ENCODE data around the gene LONP2. TPM values are rescaled to one million over a fixed set of nuclear protein-coding genes. Genes with fewer than 3 reads are reported as not detected.

LONP2 gene
- total RNA-seq, 1 donor from 2014 or later: 50.7 TPM

DNA sequence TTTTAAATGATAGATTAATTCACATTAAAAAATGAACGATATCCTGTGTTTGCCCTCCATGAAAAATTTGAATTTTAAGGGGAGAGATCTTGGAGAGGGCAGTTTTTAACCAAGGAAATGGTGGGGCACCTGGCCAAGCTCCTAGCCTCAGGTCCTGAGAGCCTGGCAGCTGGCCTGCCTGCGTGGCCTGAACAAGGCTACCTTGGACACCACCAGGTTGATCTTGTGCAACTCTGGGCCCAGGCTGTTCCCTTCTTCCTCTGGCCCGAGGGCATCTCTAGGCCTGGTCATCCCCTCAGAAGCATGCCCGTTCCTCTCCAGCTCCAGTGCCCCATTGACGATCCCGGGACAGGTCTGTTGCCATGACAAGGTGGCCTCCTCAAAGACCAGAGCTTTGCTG lies 33.4 kb upstream of the LONP2 start:
- no peak for FAIRE-seq
- H3K9me3 Mint-ChIP-seq (ENCODE audit: unreplicated experiment): no peaks in the 10 kb centered on the region

DNA sequence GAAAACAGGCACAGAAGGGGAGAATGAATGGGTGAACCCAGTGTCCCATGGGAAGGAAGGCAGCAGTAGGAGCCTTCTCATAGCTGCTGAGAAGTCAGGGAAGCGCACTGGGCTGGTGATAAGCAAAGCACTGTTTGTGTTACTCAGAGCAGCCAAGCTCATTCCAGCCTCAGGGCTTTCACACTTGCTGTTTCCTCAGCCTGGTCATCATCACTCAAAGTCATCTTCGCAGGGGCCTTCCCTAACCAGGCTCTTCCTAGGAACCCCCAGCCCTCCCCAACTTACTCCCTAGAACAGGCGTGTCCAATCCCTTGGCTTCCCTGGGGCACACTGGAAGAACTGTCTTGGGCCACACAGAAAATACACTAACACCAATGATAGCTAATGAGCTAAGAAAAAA lies 32.1 kb upstream of the LONP2 start:
- peaks cover 13% of the 10 kb centered on the region for H3K27me3 Mint-ChIP-seq (ENCODE audit: low read depth, unreplicated experiment)
- Histone ChIP-seq H3K79me2 (ENCODE audit: insufficient read depth, low read length) (no peaks in the 10 kb centered on the region), H2AFZ (ENCODE audit: low read depth, low read length) (no peak overlapping the region), H3K4me1 (ENCODE audit: insufficient read depth, low read length) (no peaks in the 10 kb centered on the region), H3K27me3 (ENCODE audit: insufficient read depth, low read length) (peaks cover 8% of the 10 kb centered on the region), H4K20me1 (ENCODE audit: insufficient read depth, low read length) (no peaks in the 10 kb centered on the region), H3K9me3 (ENCODE audit: insufficient read depth, low read depth, low read length) (no peaks in the 10 kb centered on the region), H3K4me3 (ENCODE audit: insufficient read depth, low read depth, low read length) (no peak overlapping the region), H3K27ac (ENCODE audit: low read depth, low read length) (no peak overlapping the region), H3K4me2 (ENCODE audit: low read length) (no peak overlapping the region), H3K9ac (ENCODE audit: low read length) (no peak overlapping the region), H3K36me3 (ENCODE audit: insufficient read depth, low read length) (no peaks in the 10 kb centered on the region)
- TF ChIP-seq, protein P1, sequence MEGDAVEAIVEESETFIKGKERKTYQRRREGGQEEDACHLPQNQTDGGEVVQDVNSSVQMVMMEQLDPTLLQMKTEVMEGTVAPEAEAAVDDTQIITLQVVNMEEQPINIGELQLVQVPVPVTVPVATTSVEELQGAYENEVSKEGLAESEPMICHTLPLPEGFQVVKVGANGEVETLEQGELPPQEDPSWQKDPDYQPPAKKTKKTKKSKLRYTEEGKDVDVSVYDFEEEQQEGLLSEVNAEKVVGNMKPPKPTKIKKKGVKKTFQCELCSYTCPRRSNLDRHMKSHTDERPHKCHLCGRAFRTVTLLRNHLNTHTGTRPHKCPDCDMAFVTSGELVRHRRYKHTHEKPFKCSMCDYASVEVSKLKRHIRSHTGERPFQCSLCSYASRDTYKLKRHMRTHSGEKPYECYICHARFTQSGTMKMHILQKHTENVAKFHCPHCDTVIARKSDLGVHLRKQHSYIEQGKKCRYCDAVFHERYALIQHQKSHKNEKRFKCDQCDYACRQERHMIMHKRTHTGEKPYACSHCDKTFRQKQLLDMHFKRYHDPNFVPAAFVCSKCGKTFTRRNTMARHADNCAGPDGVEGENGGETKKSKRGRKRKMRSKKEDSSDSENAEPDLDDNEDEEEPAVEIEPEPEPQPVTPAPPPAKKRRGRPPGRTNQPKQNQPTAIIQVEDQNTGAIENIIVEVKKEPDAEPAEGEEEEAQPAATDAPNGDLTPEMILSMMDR (IDR thresholded peaks at IDR 0.05; ENCODE audit: insufficient read depth, low read depth, low read length): no peak
- TF ChIP-seq EZH2 (IDR thresholded peaks at IDR 0.05; ENCODE audit: insufficient read depth, low read length): no peak
- H3K36me3 Mint-ChIP-seq (ENCODE audit: low read depth, unreplicated experiment): no peaks in the 10 kb centered on the region
- no peak overlapping the region for H3K27ac Mint-ChIP-seq (ENCODE audit: unreplicated experiment)
- DNase-seq (ENCODE audit: low read depth) (no peak), FAIRE-seq (no peak)
- H3K4me1 Mint-ChIP-seq (ENCODE audit: low read depth, unreplicated experiment): no peaks in the 10 kb centered on the region
- H3K4me3 Mint-ChIP-seq (ENCODE audit: unreplicated experiment): no peak overlapping the region
- H3K9me3 Mint-ChIP-seq (ENCODE audit: unreplicated experiment): no peaks in the 10 kb centered on the region

More for the DNA sequence above, 33.4 kb upstream of the LONP2 start:
- Histone ChIP-seq H3K27me3 (ENCODE audit: insufficient read depth, low read length) (peaks cover 5% of the 10 kb centered on the region), H3K9ac (ENCODE audit: low read length) (no peak overlapping the region), H3K79me2 (ENCODE audit: insufficient read depth, low read length) (no peaks in the 10 kb centered on the region), H3K9me3 (ENCODE audit: insufficient read depth, low read depth, low read length) (no peaks in the 10 kb centered on the region), H3K4me3 (ENCODE audit: insufficient read depth, low read depth, low read length) (no peak overlapping the region), H3K4me2 (ENCODE audit: low read length) (no peak overlapping the region), H3K36me3 (ENCODE audit: insufficient read depth, low read length) (no peaks in the 10 kb centered on the region), H3K27ac (ENCODE audit: low read depth, low read length) (no peak overlapping the region), H2AFZ (ENCODE audit: low read depth, low read length) (no peak overlapping the region), H4K20me1 (ENCODE audit: insufficient read depth, low read length) (no peaks in the 10 kb centered on the region), H3K4me1 (ENCODE audit: insufficient read depth, low read length) (no peaks in the 10 kb centered on the region)
- Mint-ChIP-seq H3K27ac (ENCODE audit: unreplicated experiment) (no peak overlapping the region), H3K4me3 (ENCODE audit: unreplicated experiment) (no peak overlapping the region), H3K36me3 (ENCODE audit: low read depth, unreplicated experiment) (no peaks in the 10 kb centered on the region), H3K4me1 (ENCODE audit: low read depth, unreplicated experiment) (no peaks in the 10 kb centered on the region), H3K27me3 (ENCODE audit: low read depth, unreplicated experiment) (peaks cover 12% of the 10 kb centered on the region)
- DNase-seq (ENCODE audit: low read depth): no peak
- TF ChIP-seq, protein P1 (IDR thresholded peaks at IDR 0.05; ENCODE audit: insufficient read depth, low read depth, low read length): no peak
- TF ChIP-seq EZH2 (IDR thresholded peaks at IDR 0.05; ENCODE audit: insufficient read depth, low read length): no peak

DNA sequence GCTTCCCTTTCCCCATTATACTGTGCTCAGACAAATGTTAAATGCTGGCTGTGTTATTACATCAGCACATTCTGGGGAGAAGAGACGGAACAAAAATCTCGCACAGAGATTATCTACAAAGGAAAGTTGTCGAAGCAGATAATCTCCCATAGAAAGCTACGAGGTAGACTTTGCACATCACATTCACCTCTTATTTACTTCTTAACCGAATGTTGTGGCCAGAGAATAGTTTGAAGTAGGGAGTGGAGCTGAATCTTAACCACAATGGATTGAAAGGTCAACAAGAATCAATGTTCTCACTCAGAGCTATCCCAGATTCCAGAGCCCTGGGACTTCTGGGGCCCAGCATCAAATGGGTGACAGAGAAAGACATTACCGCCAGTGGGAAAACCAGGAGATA lies 28.4 kb upstream of the LONP2 start:
- Mint-ChIP-seq H3K27ac (ENCODE audit: unreplicated experiment) (no peak overlapping the region), H3K36me3 (ENCODE audit: low read depth, unreplicated experiment) (no peaks in the 10 kb centered on the region), H3K4me3 (ENCODE audit: unreplicated experiment) (no peak overlapping the region), H3K9me3 (ENCODE audit: unreplicated experiment) (no peaks in the 10 kb centered on the region), H3K4me1 (ENCODE audit: low read depth, unreplicated experiment) (no peaks in the 10 kb centered on the region), H3K27me3 (ENCODE audit: low read depth, unreplicated experiment) (peaks cover 7% of the 10 kb centered on the region)
- no peak overlapping the region for H3K9ac ChIP-seq (ENCODE audit: low read length)
- H2AFZ ChIP-seq (ENCODE audit: low read depth, low read length): no peak overlapping the region
- TF ChIP-seq EZH2 (IDR thresholded peaks at IDR 0.05; ENCODE audit: insufficient read depth, low read length): no peak
- TF ChIP-seq, protein P1 (IDR thresholded peaks at IDR 0.05; ENCODE audit: insufficient read depth, low read depth, low read length): no peak
- no peaks in the 10 kb centered on the region for H3K9me3 ChIP-seq (ENCODE audit: insufficient read depth, low read depth, low read length)
- H3K4me1 ChIP-seq (ENCODE audit: insufficient read depth, low read length): no peaks in the 10 kb centered on the region
- H4K20me1 ChIP-seq (ENCODE audit: insufficient read depth, low read length): no peaks in the 10 kb centered on the region
- no peak for FAIRE-seq
- no peak overlapping the region for H3K4me3 ChIP-seq (ENCODE audit: insufficient read depth, low read depth, low read length)
- H3K79me2 ChIP-seq (ENCODE audit: insufficient read depth, low read length): no peaks in the 10 kb centered on the region
- H3K36me3 ChIP-seq (ENCODE audit: insufficient read depth, low read length): no peaks in the 10 kb centered on the region
- no peak overlapping the region for H3K27ac ChIP-seq (ENCODE audit: low read depth, low read length)
- no peak overlapping the region for H3K4me2 ChIP-seq (ENCODE audit: low read length)
- no peak for DNase-seq (ENCODE audit: low read depth)
- H3K27me3 ChIP-seq (ENCODE audit: insufficient read depth, low read length): peaks cover 6% of the 10 kb centered on the region

Data from astrocyte (in vitro differentiated cells and primary cell).